GM23338 (cell line): Measurements from ENCODE around the gene GZF1. TPM values are rescaled to one million over a fixed set of nuclear protein-coding genes. Genes with fewer than 3 reads are reported as not detected.

Source experiments
- ATAC-seq: fragments of 200-7000 bp; cut with Tn5 transposase; 3 replicates; pipeline ENCODE4 v1.9.1; 2020
- DNase-seq: peaks from one replicate; pipeline ENCODE4 v3.0.0-alpha.2; 2015; ENCODE audit warnings: low spot score
- H2AFZ ChIP-seq: fragments of 200-600 bp; sonication (generic); 2 replicates; pipeline ENCODE4 v1.8.0; 2016; ENCODE audit warnings: antibody characterized with exemption, mild to moderate bottlenecking, moderate library complexity
- H3F3A ChIP-seq: fragments of 200-600 bp; sonication (generic); replicated peaks from 2 replicates; pipeline ENCODE4 v1.8.0; 2017; ENCODE audit warnings: antibody characterized with exemption, mixed run types, low read depth
- H3K27ac ChIP-seq: fragments of 200-600 bp; sonication (generic); 2 replicates; pipeline ENCODE4 v1.6.1; 2016; ENCODE audit warnings: low read depth
- H3K27me3 ChIP-seq: fragments of 200-600 bp; sonication (generic); 2 replicates; pipeline ENCODE4 v1.8.0; 2016; ENCODE audit warnings: mild to moderate bottlenecking, mixed run types, moderate library complexity; ENCODE audit not compliant: insufficient read depth
- H3K36me3 ChIP-seq: fragments of 200-600 bp; sonication (generic); 2 replicates; pipeline ENCODE4 v1.8.0; 2016; ENCODE audit warnings: mild to moderate bottlenecking; ENCODE audit not compliant: insufficient read depth
- H3K4me1 ChIP-seq: fragments of 200-600 bp; sonication (generic); 2 replicates; pipeline ENCODE4 v1.8.0; 2016; ENCODE audit warnings: mild to moderate bottlenecking, moderate library complexity; ENCODE audit not compliant: insufficient read depth
- H3K4me2 ChIP-seq: fragments of 200-600 bp; sonication (generic); 2 replicates; pipeline ENCODE4 v1.7.1; 2017; ENCODE audit warnings: mixed run types
- H3K4me3 ChIP-seq: fragments of 200-600 bp; sonication (generic); 2 replicates; pipeline ENCODE4 v1.6.1; 2016; ENCODE audit warnings: mixed run types
- H3K79me2 ChIP-seq: fragments of 200-600 bp; sonication (generic); replicated peaks from 2 replicates; pipeline ENCODE4 v1.8.0; 2017; ENCODE audit warnings: mild to moderate bottlenecking; ENCODE audit not compliant: insufficient read depth
- H3K9me2 ChIP-seq: fragments of 200-600 bp; sonication (generic); 2 replicates; pipeline ENCODE4 v1.8.0; 2017; ENCODE audit not compliant: insufficient read depth
- H4K20me1 ChIP-seq: fragments of 200-600 bp; sonication (generic); replicated peaks from 2 replicates; pipeline ENCODE4 v1.8.0; 2017; ENCODE audit warnings: mild to moderate bottlenecking; ENCODE audit not compliant: insufficient read depth
- H3K27ac Mint-ChIP-seq: 2 replicates; pipeline ENCODE4 v1.8.0; 2020; ENCODE audit warnings: inconsistent platforms, mild to moderate bottlenecking, moderate library complexity, mixed read lengths
- H3K27me3 Mint-ChIP-seq: 3 replicates; pipeline ENCODE4 v1.8.0; 2022; ENCODE audit warnings: low read depth, mild to moderate bottlenecking, moderate library complexity, mixed read lengths, inconsistent platforms; ENCODE audit not compliant: insufficient read depth, poor library complexity
- H3K36me3 Mint-ChIP-seq: 3 replicates; pipeline ENCODE4 v1.8.0; 2021; ENCODE audit warnings: low read depth, mild to moderate bottlenecking, inconsistent platforms, moderate library complexity, mixed read lengths
- H3K4me1 Mint-ChIP-seq: 3 replicates; pipeline ENCODE4 v1.8.0; 2020; ENCODE audit warnings: mild to moderate bottlenecking, inconsistent platforms, mixed read lengths
- H3K4me3 Mint-ChIP-seq: 3 replicates; pipeline ENCODE4 v1.8.0; 2021; ENCODE audit warnings: moderate library complexity, mild to moderate bottlenecking, inconsistent platforms, mixed read lengths
- H3K9me3 Mint-ChIP-seq: 3 replicates; pipeline ENCODE4 v1.8.0; 2020; ENCODE audit warnings: moderate library complexity, mild to moderate bottlenecking, inconsistent platforms, mixed read lengths
- CREB1 ChIP-seq: fragments of 250-450 bp; sonication (Bioruptor Pico); IDR thresholded peaks from 2 replicates; pipeline ENCODE4 v1.5.0; 2020; ENCODE audit warnings: low read depth, mild to moderate bottlenecking, moderate library complexity
- ETS1 ChIP-seq: IDR thresholded peaks from 2 replicates; pipeline ENCODE4 v1.6.1; 2016; ENCODE audit warnings: antibody characterized with exemption
- EZH2 ChIP-seq: fragments of 200-600 bp; sonication (generic); IDR thresholded peaks from one replicate; pipeline ENCODE4 v1.8.0; 2017; ENCODE audit warnings: antibody characterized with exemption, mild to moderate bottlenecking, low read depth; ENCODE audit not compliant: unreplicated experiment
- EZH2phosphoT487 ChIP-seq: fragments of 200-600 bp; sonication (generic); IDR thresholded peaks from one replicate; pipeline ENCODE4 v1.8.1; 2018; ENCODE audit warnings: antibody characterized with exemption; ENCODE audit not compliant: unreplicated experiment
- JUNB ChIP-seq: IDR thresholded peaks from one replicate; pipeline ENCODE4 v1.6.1; 2016; ENCODE audit warnings: antibody characterized with exemption; ENCODE audit not compliant: unreplicated experiment
- NANOG ChIP-seq: IDR thresholded peaks from 2 replicates; pipeline ENCODE4 v1.6.1; 2016; ENCODE audit warnings: antibody characterized with exemption, borderline replicate concordance
- POLR2AphosphoS5 ChIP-seq: IDR thresholded peaks from 2 replicates; pipeline ENCODE4 v1.6.1; 2016; ENCODE audit warnings: antibody characterized with exemption, low read depth
- REST ChIP-seq: IDR thresholded peaks from one replicate; pipeline ENCODE4 v1.6.1; 2018; ENCODE audit warnings: antibody characterized with exemption; ENCODE audit not compliant: unreplicated experiment
- STAT1 ChIP-seq: IDR thresholded peaks from one replicate; pipeline ENCODE4 v1.6.1; 2016; ENCODE audit warnings: antibody characterized with exemption; ENCODE audit not compliant: unreplicated experiment
- ZNF114 ChIP-seq: fragments of 250-450 bp; sonication (Bioruptor Pico); IDR thresholded peaks from 2 replicates; pipeline ENCODE4 v1.5.0; 2020; ENCODE audit warnings: mild to moderate bottlenecking, moderate library complexity
- ZNF331 ChIP-seq: fragments of 250-450 bp; sonication (Bioruptor Pico); IDR thresholded peaks from 2 replicates; pipeline ENCODE4 v1.5.0; 2020; ENCODE audit warnings: low read depth, mild to moderate bottlenecking, moderate library complexity
- polyA plus RNA-seq: library from polyadenylated mRNA; unstranded; fragments of >200 nt; fragmentation: Nextera tagmentation; extraction: Ambion mirVana; gene quantifications from 2 replicates; pipeline ENCODE4 v1.2.1, GENCODE V29; 2016
- total RNA-seq: library from RNA; depleted of rRNA; stranded (reverse); fragments of >200 nt; shearing (Covaris generic); gene quantifications from 2 replicates; pipeline ENCODE4 v1.2.3, GENCODE V29; 2014
- TF ChIP-seq, protein P1 (sequence below): fragments of 250-450 bp; sonication (Bioruptor Pico); IDR thresholded peaks from 2 replicates; pipeline ENCODE4 v1.5.0; 2020; ENCODE audit warnings: mild to moderate bottlenecking, moderate library complexity
- TF ChIP-seq, protein P2 (sequence below), 2 experiments: fragments of 200-600 bp in 1 of 2; sonication (generic) in 1 of 2; conservative IDR thresholded peaks; 2 replicates each; pipeline versions ENCODE4 v1.5.1 to v1.6.1; 2016 to 2017; ENCODE audit warnings: antibody characterized with exemption in 2 of 2, low read depth in 2 of 2, mild to moderate bottlenecking in 2 of 2, moderate library complexity in 1 of 2

Gene GZF1
- total and polyA plus RNA-seq, 2 experiments from 2014 or later = 4.2 to 15.7 TPM

- TF ChIP-seq, protein P1, sequence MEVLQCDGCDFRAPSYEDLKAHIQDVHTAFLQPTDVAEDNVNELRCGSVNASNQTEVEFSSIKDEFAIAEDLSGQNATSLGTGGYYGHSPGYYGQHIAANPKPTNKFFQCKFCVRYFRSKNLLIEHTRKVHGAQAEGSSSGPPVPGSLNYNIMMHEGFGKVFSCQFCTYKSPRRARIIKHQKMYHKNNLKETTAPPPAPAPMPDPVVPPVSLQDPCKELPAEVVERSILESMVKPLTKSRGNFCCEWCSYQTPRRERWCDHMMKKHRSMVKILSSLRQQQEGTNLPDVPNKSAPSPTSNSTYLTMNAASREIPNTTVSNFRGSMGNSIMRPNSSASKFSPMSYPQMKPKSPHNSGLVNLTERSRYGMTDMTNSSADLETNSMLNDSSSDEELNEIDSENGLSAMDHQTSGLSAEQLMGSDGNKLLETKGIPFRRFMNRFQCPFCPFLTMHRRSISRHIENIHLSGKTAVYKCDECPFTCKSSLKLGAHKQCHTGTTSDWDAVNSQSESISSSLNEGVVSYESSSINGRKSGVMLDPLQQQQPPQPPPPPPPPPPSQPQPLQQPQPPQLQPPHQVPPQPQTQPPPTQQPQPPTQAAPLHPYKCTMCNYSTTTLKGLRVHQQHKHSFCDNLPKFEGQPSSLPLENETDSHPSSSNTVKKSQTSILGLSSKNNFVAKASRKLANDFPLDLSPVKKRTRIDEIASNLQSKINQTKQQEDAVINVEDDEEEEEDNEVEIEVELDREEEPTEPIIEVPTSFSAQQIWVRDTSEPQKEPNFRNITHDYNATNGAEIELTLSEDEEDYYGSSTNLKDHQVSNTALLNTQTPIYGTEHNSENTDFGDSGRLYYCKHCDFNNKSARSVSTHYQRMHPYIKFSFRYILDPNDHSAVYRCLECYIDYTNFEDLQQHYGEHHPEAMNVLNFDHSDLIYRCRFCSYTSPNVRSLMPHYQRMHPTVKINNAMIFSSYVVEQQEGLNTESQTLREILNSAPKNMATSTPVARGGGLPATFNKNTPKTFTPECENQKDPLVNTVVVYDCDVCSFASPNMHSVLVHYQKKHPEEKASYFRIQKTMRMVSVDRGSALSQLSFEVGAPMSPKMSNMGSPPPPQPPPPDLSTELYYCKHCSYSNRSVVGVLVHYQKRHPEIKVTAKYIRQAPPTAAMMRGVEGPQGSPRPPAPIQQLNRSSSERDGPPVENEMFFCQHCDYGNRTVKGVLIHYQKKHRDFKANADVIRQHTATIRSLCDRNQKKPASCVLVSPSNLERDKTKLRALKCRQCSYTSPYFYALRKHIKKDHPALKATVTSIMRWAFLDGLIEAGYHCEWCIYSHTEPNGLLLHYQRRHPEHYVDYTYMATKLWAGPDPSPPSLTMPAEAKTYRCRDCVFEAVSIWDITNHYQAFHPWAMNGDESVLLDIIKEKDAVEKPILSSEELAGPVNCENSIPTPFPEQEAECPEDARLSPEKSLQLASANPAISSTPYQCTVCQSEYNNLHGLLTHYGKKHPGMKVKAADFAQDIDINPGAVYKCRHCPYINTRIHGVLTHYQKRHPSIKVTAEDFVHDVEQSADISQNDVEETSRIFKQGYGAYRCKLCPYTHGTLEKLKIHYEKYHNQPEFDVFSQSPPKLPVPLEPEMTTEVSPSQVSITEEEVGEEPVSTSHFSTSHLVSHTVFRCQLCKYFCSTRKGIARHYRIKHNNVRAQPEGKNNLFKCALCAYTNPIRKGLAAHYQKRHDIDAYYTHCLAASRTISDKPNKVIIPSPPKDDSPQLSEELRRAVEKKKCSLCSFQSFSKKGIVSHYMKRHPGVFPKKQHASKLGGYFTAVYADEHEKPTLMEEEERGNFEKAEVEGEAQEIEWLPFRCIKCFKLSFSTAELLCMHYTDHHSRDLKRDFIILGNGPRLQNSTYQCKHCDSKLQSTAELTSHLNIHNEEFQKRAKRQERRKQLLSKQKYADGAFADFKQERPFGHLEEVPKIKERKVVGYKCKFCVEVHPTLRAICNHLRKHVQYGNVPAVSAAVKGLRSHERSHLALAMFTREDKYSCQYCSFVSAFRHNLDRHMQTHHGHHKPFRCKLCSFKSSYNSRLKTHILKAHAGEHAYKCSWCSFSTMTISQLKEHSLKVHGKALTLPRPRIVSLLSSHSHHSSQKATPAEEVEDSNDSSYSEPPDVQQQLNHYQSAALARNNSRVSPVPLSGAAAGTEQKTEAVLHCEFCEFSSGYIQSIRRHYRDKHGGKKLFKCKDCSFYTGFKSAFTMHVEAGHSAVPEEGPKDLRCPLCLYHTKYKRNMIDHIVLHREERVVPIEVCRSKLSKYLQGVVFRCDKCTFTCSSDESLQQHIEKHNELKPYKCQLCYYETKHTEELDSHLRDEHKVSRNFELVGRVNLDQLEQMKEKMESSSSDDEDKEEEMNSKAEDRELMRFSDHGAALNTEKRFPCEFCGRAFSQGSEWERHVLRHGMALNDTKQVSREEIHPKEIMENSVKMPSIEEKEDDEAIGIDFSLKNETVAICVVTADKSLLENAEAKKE (CRISPR knock-in tag) = no peak
- TF ChIP-seq CREB1 (CRISPR knock-in tag) = no peak
Observed at GRCh38 chr20:23313271-23313670, 48.7 kb upstream of the GZF1 start (continued).

DNA sequence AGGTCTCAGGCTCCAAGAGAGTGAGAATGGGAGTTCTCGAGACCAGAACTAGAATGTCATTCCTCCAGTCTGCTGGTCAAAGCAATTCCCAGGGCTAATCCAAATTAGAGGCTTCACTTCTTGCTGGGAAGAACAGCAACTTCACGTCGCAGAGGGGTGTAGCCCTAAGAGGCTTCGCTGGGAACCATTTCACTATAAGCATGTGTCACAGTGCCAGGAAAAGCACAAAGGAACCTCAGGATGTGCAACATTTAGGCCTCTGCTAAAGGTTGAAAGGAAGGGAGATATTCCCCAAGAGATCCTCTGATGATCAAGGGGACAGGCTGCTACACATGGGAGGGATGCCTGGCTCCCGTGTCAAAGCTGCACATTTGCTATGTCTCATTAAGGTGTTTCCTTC, 47.3 kb upstream of the GZF1 start:
- no peak for DNase-seq
- no peak overlapping the region for H3K4me2 ChIP-seq
- no peaks in the 10 kb centered on the region; the same call in 2 of the 3 replicates for H3K9me3 Mint-ChIP-seq
- no peaks in the 10 kb centered on the region for H3K9me2 ChIP-seq
- no peak overlapping the region for H3K4me3 ChIP-seq
- H3K27me3 Mint-ChIP-seq = peaks cover 3% of the 10 kb centered on the region
- H3K4me3 Mint-ChIP-seq = no peak overlapping the region
- H3K36me3 Mint-ChIP-seq = no peaks in the 10 kb centered on the region; the same call in 2 of the 3 replicates
- H3K79me2 ChIP-seq = no peaks in the 10 kb centered on the region
- no peaks in the 10 kb centered on the region for H3K4me1 Mint-ChIP-seq
- H2AFZ ChIP-seq = no peak overlapping the region
- H3F3A ChIP-seq = no peaks in the 10 kb centered on the region
- no peaks in the 10 kb centered on the region for H3K4me1 ChIP-seq
- no peak overlapping the region for H3K27ac ChIP-seq
- no peaks in the 10 kb centered on the region for H4K20me1 ChIP-seq
- no peaks in the 10 kb centered on the region for H3K27me3 ChIP-seq
- H3K27ac Mint-ChIP-seq = no peak overlapping the region
- H3K36me3 ChIP-seq = no peaks in the 10 kb centered on the region
- ATAC-seq = no peak
- no peak for TF ChIP-seq CREB1 (CRISPR knock-in tag)
- no peak for TF ChIP-seq ZNF331
- TF ChIP-seq EZH2 = no peak
- TF ChIP-seq POLR2AphosphoS5 = no peak
- TF ChIP-seq REST = no peak
- no peak for TF ChIP-seq STAT1
- TF ChIP-seq EZH2phosphoT487 = no peak
- TF ChIP-seq ZNF114 = no peak
- no peak for TF ChIP-seq ETS1
- TF ChIP-seq, protein P2, sequence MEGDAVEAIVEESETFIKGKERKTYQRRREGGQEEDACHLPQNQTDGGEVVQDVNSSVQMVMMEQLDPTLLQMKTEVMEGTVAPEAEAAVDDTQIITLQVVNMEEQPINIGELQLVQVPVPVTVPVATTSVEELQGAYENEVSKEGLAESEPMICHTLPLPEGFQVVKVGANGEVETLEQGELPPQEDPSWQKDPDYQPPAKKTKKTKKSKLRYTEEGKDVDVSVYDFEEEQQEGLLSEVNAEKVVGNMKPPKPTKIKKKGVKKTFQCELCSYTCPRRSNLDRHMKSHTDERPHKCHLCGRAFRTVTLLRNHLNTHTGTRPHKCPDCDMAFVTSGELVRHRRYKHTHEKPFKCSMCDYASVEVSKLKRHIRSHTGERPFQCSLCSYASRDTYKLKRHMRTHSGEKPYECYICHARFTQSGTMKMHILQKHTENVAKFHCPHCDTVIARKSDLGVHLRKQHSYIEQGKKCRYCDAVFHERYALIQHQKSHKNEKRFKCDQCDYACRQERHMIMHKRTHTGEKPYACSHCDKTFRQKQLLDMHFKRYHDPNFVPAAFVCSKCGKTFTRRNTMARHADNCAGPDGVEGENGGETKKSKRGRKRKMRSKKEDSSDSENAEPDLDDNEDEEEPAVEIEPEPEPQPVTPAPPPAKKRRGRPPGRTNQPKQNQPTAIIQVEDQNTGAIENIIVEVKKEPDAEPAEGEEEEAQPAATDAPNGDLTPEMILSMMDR (conservative IDR thresholded peaks at IDR 0.05; ENCODE audit: low read depth in 2 of 2) = no peak
- no peak for TF ChIP-seq NANOG
- TF ChIP-seq JUNB = no peak
